Loucy (cell line): Measurements from ENCODE around the gene MITF.

ENCODE experiments used
- CTCF ChIP-seq: fragments of 200-600 bp; sonication (generic); conservative IDR thresholded peaks from 2 replicates; pipeline ENCODE4 v1.5.1; 2014; ENCODE audit warnings: mild to moderate bottlenecking, antibody characterized with exemption, low read length
- EZH2phosphoT487 ChIP-seq: fragments of 200-600 bp; IDR thresholded peaks from 2 replicates; pipeline ENCODE4 v1.6.1; 2018; ENCODE audit warnings: antibody characterized with exemption, mild to moderate bottlenecking, moderate library complexity, borderline replicate concordance

DNA sequence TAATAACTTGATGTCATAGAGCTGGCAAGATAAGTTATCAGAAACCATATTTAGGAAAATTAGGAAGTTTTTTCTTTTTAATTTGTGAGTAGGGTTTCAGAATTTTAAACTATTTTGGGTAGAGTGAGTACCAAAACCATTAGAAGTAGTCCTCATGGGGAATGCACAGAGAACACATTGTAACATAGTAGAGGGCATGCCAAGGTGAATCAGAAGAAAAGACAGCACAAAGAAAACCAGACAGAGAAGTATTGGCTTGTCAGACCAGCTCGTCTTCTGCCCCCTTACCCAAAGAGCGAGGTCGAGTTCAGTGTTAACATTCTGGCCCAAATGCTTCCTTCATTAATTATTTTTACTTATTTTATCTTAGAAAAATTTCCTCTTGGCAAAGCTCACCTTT, 139.0 kb downstream of the MITF start:
- TF ChIP-seq CTCF (no peak), EZH2phosphoT487 (no peak)
